ENCODE measurements around the gene SP110.
"Not testable (repeated sequence)": the region's sequence is repeated elsewhere in the genome, so short reads cannot be mapped to it uniquely, and the experiment has no call there.

Gene SP110

GRCh38 chr2:230224458-230224857, 4.7 kb upstream of the SP110 start:
- DNase-seq (ENCODE audit: low spot score) = no peak

DNA sequence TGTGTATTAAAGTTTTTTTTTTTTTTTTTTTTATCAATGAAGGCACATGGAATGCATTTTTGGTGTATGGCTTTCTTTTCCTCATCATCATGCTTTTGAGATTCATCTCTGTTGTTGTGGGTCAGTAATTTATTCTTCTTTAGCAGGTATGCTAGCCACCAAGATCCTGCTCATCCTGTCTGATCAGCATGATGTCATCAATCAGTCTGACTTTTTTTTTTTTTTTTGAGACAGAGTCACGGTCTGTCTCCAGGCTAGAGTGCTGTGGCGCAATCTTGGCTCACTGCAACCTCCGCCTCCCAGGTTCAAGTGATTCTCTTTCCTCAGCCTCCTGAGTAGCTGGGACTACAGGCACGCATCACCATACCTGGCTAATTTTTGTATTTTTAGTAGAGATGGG, 3.0 kb upstream of the SP110 start:
- DNase-seq (ENCODE audit: low spot score) = not testable (repeated sequence)

- DNase-seq (ENCODE audit: low spot score) = no peak
Measured at GRCh38 chr2:230221493-230221892, 1.7 kb upstream of the SP110 start.

DNA sequence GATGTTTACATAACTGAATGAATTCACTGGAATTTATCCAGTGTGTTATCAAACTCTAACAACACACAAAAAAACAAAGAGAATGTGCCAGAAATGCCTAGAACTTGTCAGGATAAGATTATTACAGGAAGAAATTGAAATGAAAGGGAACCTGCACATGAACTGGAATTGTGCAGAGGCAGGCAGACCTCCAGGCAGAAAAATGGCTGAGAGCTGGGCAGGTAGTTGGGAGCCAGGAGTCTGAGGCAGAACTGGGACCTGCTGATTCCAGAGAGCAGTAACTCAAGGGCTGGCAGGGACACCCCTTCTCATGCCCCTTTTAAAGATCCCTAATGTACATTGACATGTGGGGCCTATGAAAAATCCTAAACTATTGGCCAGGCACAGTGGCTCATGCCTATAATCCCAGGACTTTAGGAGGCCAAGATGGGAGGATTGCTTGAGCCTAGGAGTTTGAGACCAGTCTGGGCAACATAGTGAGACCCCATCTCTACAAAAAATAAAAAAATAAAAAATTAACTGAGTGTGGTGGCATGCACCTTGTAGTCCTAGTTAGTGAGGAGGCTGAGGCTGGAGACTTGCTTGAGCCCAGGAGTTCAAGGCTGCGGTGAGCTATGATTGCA, 674 bp upstream of the SP110 start:
- no peak for DNase-seq (ENCODE audit: low spot score)

DNA sequence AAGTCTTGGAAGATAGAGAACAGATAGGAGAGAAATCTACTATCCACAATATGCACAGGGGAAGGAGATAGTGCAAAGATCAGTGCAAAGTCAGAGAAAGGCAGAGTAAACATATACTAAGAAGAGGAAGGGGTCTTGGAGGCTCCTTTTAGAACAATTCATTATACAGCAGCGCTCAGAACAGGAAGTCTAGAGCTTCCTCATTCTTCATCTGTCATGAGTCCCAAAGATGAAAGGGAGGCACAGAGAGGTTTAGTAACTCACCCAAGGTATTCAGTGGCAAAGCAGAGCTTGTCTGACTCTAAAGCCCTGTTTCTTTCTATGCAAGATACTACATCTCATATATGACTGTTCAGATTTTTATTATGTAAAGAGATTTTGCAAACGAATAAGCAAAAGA, 1.4 kb downstream of the SP110 start:
- no peak for DNase-seq (ENCODE audit: low spot score)

DNA sequence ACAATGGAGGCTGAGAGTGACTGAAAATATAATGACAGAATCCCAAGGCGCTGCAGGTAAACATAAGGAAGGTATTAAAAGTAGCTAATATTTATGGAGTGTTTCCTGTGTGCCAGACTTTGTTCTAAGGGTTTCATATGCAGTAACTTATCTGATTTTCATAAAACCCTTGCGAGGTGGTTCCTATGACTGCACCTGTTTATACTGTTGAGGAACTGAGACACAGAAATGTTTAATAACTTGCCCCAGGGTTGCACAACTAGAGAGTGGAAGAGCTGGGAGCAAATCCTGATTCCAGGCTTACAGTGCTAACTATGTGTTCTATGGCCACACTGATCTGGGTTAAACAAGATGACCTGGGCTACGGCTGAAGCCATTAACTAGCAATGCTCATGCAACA, 2.4 kb downstream of the SP110 start:
- DNase-seq (ENCODE audit: low spot score) = no peak

DNA sequence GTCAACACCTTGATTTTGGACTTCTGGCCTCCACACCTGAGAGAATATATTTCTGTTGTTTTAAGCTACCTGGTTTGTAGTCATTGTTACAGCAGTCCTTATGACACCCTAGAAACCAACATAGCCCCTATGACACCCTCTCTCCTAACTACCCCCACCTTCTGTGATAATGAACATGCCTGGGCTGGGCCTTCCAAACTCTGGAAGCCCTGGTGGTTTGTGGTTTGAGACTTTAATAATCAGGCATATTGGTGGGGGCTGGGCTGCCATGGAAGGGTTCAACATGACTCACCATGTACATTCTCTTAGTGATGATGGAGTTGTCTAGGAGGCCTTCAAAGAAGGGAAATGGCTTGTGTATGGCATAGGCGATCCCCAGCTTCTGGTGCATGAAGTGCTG, 3.3 kb downstream of the SP110 start:
- no peak for DNase-seq (ENCODE audit: low spot score)

DNA sequence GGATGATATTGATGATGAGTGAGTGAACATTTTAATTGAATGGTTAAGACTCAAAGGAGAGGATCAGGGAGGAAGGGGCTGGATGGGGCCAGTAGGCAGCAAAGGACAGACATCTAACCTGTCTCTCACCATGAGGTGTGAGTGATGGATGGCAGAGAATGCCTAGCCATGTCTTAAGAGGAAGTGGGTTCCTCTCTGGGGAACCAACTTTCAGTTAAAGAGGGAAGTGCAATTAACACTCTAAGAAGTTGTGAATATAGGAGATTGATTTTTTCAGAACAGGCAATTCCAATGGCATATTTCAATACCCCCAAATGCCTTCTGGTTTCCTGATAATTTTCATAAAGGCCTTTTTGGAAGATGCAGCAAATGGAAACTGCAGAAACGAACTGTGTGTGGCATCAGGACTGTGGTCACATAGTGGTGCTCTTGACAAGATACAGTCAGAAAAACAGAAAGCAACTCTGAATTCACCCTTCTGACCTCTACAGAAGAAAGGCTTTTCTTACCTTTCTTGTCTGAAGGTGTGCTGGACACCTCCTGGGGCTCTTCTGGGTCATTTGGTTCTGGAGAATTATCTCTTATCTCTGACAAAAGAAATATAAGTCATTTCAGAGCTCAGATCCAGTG, 10.2 kb downstream of the SP110 start:
- DNase-seq (ENCODE audit: low spot score) = no peak

GRCh38 chr2:230208576-230208975, 11.2 kb downstream of the SP110 start:
- no peak for DNase-seq (ENCODE audit: low spot score)

DNA sequence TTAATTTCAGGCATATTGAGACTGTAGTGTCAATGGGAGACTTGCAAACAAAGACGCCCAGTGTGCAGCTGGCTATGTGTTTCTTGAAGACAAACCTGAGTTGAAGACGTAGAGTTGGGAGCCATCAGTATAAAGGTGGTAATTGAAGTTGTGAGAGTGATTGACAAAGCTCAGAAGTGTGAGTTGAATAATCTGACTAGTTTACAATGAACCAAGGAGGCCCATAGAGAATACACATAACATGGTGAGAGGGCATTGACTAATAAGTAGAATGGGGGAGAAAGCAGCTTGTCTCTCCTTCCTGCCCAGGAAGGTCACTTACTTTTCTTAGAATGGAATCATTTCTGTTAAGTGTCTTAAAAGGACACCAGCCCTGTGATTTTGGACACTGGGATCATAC, 14.1 kb downstream of the SP110 start:
- DNase-seq (ENCODE audit: low spot score) = no peak

DNA sequence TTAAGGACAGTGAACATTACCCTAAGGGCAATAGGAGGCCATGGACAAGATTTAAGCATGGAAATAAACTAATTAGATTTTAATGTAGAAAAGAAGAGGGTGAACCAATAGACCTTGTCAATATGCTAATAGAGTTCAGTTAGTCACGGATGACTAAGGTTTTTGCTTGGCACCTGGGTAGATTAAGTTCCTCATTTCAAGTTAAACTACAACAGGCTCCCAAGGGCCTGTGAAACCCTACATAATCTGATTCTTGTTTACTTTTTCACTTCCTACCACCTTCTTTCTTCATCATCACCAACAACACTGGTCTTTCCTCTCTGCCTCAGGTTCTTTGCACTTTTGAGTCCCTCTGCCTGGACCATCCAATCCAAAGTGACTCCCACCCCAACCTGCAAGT, 14.8 kb downstream of the SP110 start:
- DNase-seq (ENCODE audit: low spot score) = no peak

DNA sequence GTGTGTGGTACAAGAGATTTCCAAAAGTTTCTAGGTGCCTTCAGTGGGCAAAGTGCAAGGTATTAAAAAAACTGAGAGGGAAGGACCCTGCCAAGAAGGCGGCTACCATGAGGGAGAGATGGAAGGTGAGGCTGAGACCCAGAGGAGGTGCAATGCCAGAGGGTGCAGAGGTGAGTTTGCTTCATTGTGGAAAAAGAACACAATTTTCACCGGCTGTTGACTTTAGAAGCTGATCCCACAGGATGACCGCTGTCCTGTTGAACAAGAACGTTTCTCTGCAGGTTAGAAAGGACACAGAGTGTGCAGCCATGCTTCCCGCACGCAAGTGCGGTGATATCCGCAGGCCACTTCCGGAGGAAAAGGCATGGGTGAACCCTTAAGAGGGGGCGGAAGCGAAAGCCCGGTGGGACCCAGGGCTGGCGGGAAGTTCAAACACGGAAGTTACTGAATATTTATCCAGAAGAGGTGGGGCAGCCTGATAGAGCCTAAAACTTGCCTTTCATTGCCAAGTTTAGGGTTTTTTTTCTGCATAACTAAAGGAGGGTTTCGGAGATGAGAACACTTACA, 16.6 kb downstream of the SP110 start:
- no peak for DNase-seq (ENCODE audit: low spot score)

- no peak for DNase-seq (ENCODE audit: low spot score)
Measured at GRCh38 chr2:230202430-230203109, 17.2 kb downstream of the SP110 start.

DNA sequence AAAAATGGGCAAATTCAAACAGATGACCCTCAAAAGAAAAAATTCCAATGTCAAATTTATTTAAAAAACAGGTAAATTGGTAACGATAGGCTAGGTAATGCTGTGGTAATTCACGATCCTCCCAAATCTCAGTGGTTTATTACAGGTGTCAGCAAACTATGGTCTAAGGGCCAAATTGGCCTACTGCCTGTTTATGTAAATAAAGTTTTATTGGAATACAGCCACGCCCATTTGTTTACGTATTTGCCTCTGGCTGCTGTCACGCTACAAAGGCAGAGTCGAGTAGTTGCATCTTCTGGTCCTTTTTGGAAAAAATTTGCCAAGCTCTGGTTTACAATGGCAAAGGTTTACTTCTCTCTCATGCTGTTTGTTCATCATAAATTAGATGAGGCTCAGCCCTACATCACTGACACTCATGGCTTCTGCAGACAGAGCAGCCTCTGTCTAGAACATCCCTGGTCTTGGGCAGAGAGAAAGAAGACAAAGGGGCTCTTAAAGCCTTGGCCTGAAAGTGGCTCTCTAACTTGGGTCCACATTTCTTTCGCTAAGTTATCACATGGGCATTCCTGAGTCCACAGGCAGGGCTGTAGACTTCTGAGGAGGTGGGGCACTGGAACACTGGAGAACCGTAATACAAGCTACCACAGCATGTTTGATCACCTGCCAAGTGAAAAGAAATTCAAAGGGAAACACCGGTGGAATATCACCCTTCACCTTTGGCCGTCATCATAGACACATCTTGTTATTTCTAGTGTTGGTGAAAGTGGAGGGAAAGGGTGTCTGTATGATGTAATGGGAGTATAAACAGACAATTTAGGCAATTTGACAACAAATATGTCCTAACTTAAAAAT, 34.8 kb downstream of the SP110 start:
- DNase-seq (ENCODE audit: low spot score) = peak; percentile 12

- DNase-seq (ENCODE audit: low spot score) = no peak
Measured at GRCh38 chr2:230181195-230181594, 38.6 kb downstream of the SP110 start.

GRCh38 chr2:230179907-230180306, 39.9 kb downstream of the SP110 start:
- no peak for DNase-seq (ENCODE audit: low spot score)

DNA sequence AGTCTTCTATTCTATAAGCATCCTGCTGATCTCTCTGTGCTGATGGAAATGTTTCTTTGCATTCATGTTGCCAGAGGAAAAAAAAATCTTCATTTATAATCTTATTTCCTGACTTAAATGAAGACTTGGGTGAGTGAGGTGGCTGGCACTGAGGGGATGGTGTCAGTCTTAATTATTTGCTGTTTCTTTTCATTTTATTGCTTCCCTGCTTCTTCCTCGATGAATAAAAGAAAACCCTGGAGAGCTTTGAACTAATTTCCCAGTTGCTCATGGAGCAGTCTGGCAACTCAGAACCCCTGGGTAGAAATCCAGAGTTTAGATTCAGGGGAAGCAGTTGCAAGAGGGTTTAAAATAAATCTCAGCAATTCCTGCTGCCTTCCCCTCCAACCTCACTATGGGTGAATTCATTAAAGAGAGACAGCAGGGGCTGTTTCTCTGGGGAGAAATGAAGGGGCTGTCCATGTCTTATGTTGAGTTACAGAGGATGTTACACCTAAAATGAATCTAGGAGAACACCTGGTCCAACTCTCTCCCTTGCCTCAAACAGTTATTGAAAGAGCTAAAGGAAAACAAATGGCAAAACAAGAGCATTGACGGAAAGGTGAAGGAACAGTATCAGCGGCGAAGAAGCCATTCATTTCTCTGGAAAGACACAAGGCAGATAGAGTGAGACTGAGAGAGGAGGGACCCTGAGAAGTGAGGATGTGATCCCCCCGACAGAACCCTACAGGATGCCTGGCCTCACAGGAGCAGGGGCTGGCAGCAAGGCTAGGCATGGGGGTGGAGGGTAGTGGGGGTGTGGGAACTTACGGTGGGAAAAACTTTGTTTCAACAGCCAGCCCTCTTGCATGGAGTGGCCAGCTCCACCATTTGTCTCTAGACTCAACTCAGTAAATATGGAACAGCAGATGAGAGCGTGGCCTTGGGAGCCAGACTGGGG, 41.0 kb downstream of the SP110 start:
- DNase-seq (ENCODE audit: low spot score) = no peak

GRCh38 chr2:230176996-230177395, 42.8 kb downstream of the SP110 start:
- DNase-seq (ENCODE audit: low spot score) = no peak

GRCh38 chr2:230174466-230174865, 45.3 kb downstream of the SP110 start:
- DNase-seq (ENCODE audit: low spot score) = no peak

- DNase-seq (ENCODE audit: low spot score) = no peak
Measured at GRCh38 chr2:230172852-230173251, 46.9 kb downstream of the SP110 start.

- DNase-seq (ENCODE audit: low spot score) = no peak
Measured at GRCh38 chr2:230172156-230172555, 47.6 kb downstream of the SP110 start.
